ENCODE results near the gene CBLL1. TPM values are rescaled to one million over a fixed set of nuclear protein-coding genes. Genes with fewer than 3 reads are reported as not detected.

CBLL1 gene
- total RNA-seq, 1 experiment from 2014 or later = 10.7 TPM

- Histone ChIP-seq H3K4me1 (ENCODE audit: insufficient read depth, low read length) (no peaks in the 10 kb centered on the region), H3K9ac (ENCODE audit: low read length) (no peak overlapping the region), H3K27me3 (ENCODE audit: low read length) (peaks cover 16% of the 10 kb centered on the region), H3K36me3 (ENCODE audit: low read depth, low read length) (no peaks in the 10 kb centered on the region), H2AFZ (ENCODE audit: low read length) (no peak overlapping the region), H4K20me1 (ENCODE audit: low read length) (no peaks in the 10 kb centered on the region), H3K27ac (ENCODE audit: low read length) (no peak overlapping the region), H3K4me3 (ENCODE audit: low read length) (no peak overlapping the region), H3K79me2 (ENCODE audit: low read length) (no peaks in the 10 kb centered on the region), H3F3A (ENCODE audit: low read length, unreplicated experiment) (no peaks in the 10 kb centered on the region), H3K4me2 (ENCODE audit: low read length) (no peak overlapping the region), H3K9me3 (ENCODE audit: low read length) (no peaks in the 10 kb centered on the region), H3K9me2 (replicated peaks; ENCODE audit: low read length) (no peaks in the 10 kb centered on the region)
- ChIA-PET CTCF (interaction anchor here (0.7 to 1.3 kb wide), 2 partner anchors 86 to 91 kb away, joined by 3 to 7 read pairs; no protein-coding TSS in a partner anchor), POLR2A (ENCODE audit: unreplicated experiment) (no interaction called here)
- ATAC-seq = no peak
- no peak for DNase-seq
- intact Hi-C loops (cut with micrococcal nuclease) = no loop called here
- BruUV-seq (replicated peaks) = no TSS peak
- TF ChIP-seq CTCF (conservative IDR thresholded peaks at IDR 0.05; ENCODE audit: low read depth, low read length) (no peak), EZH2phosphoT487 (IDR thresholded peaks at IDR 0.05; ENCODE audit: borderline replicate concordance, low read length) (no peak), EZH2 (IDR thresholded peaks at IDR 0.05; ENCODE audit: low read length, unreplicated experiment) (no peak)
Measured at GRCh38 chr7:107788662-107789061, 44.7 kb downstream of the CBLL1 start.

- Histone ChIP-seq H3K79me2 (ENCODE audit: low read length) (no peaks in the 10 kb centered on the region), H3K4me3 (ENCODE audit: low read length) (no peak overlapping the region), H3K36me3 (ENCODE audit: low read depth, low read length) (no peaks in the 10 kb centered on the region), H3K27ac (ENCODE audit: low read length) (no peak overlapping the region), H2AFZ (ENCODE audit: low read length) (no peak overlapping the region), H3K27me3 (ENCODE audit: low read length) (peaks cover 26% of the 10 kb centered on the region), H3K9me2 (replicated peaks; ENCODE audit: low read length) (no peaks in the 10 kb centered on the region), H3K9me3 (ENCODE audit: low read length) (no peaks in the 10 kb centered on the region), H3K9ac (ENCODE audit: low read length) (no peak overlapping the region), H3K4me1 (ENCODE audit: insufficient read depth, low read length) (no peaks in the 10 kb centered on the region), H3K4me2 (ENCODE audit: low read length) (no peak overlapping the region), H3F3A (ENCODE audit: low read length, unreplicated experiment) (no peaks in the 10 kb centered on the region), H4K20me1 (ENCODE audit: low read length) (no peaks in the 10 kb centered on the region)
- no peak for DNase-seq
- ChIA-PET CTCF (no interaction called here), POLR2A (ENCODE audit: unreplicated experiment) (no interaction called here)
- no peak for TF ChIP-seq CTCF (conservative IDR thresholded peaks at IDR 0.05; ENCODE audit: low read depth, low read length)
- TF ChIP-seq EZH2phosphoT487 (IDR thresholded peaks at IDR 0.05; ENCODE audit: borderline replicate concordance, low read length) = no peak
- no peak for TF ChIP-seq EZH2 (IDR thresholded peaks at IDR 0.05; ENCODE audit: low read length, unreplicated experiment)
- BruUV-seq (replicated peaks) = no TSS peak
- ATAC-seq = no peak
- intact Hi-C loops (cut with micrococcal nuclease) = no loop called here
Measured at GRCh38 chr7:107789647-107790046, 45.7 kb downstream of the CBLL1 start.

GRCh38 chr7:107792364-107792763, 48.4 kb downstream of the CBLL1 start:
- H3K27ac ChIP-seq (ENCODE audit: low read length) = no peak overlapping the region
- H3F3A ChIP-seq (ENCODE audit: low read length, unreplicated experiment) = no peaks in the 10 kb centered on the region
- no TSS peak for BruUV-seq (replicated peaks)
- no peak overlapping the region for H3K4me3 ChIP-seq (ENCODE audit: low read length)
- no peak for ATAC-seq
- no peak for DNase-seq
- ChIA-PET CTCF (interaction anchor here (0.8 kb wide), 1 partner anchor 82 kb away, joined by 3 read pairs; no protein-coding TSS in a partner anchor), POLR2A (ENCODE audit: unreplicated experiment) (no interaction called here)
- no peaks in the 10 kb centered on the region for H3K9me2 ChIP-seq (replicated peaks; ENCODE audit: low read length)
- no peaks in the 10 kb centered on the region for H3K9me3 ChIP-seq (ENCODE audit: low read length)
- TF ChIP-seq CTCF (conservative IDR thresholded peaks at IDR 0.05; ENCODE audit: low read depth, low read length) (no peak), EZH2phosphoT487 (IDR thresholded peaks at IDR 0.05; ENCODE audit: borderline replicate concordance, low read length) (no peak), EZH2 (IDR thresholded peaks at IDR 0.05; ENCODE audit: low read length, unreplicated experiment) (no peak)
- no peaks in the 10 kb centered on the region for H3K79me2 ChIP-seq (ENCODE audit: low read length)
- peaks cover 19% of the 10 kb centered on the region for H3K27me3 ChIP-seq (ENCODE audit: low read length)
- no peak overlapping the region for H2AFZ ChIP-seq (ENCODE audit: low read length)
- no peaks in the 10 kb centered on the region for H3K36me3 ChIP-seq (ENCODE audit: low read depth, low read length)
- H3K4me1 ChIP-seq (ENCODE audit: insufficient read depth, low read length) = no peaks in the 10 kb centered on the region
- intact Hi-C loops (cut with micrococcal nuclease) = no loop called here
- no peak overlapping the region for H3K9ac ChIP-seq (ENCODE audit: low read length)
- no peaks in the 10 kb centered on the region for H4K20me1 ChIP-seq (ENCODE audit: low read length)
- no peak overlapping the region for H3K4me2 ChIP-seq (ENCODE audit: low read length)
